HFFc6 (cell line): ENCODE results near the gene PLAGL2. TPM values are rescaled to one million over a fixed set of nuclear protein-coding genes. Genes with fewer than 3 reads are reported as not detected.
A peak's percentile ranks its signal among the peaks of the same experiment; 100 is the strongest.

Source experiments
- DNase-seq: peaks from one replicate; pipeline ENCODE4 v3.0.0-alpha.2; 2018
- H3K27ac Mint-ChIP-seq: 2 replicates; pipeline ENCODE4 v1.8.0; 2020; ENCODE audit warnings: mild to moderate bottlenecking, mixed read lengths
- H3K27me3 Mint-ChIP-seq: 2 replicates; pipeline ENCODE4 v1.8.0; 2021; ENCODE audit warnings: mild to moderate bottlenecking, moderate library complexity, mixed read lengths; ENCODE audit not compliant: insufficient read depth
- H3K36me3 Mint-ChIP-seq: 2 replicates; pipeline ENCODE4 v1.8.0; 2021; ENCODE audit warnings: low read depth, mixed read lengths
- H3K4me1 Mint-ChIP-seq: 2 replicates; pipeline ENCODE4 v1.8.0; 2020; ENCODE audit warnings: low read depth, mixed read lengths
- H3K4me3 Mint-ChIP-seq: 2 replicates; pipeline ENCODE4 v1.8.0; 2020; ENCODE audit warnings: mild to moderate bottlenecking, moderate library complexity, mixed read lengths
- H3K9me3 Mint-ChIP-seq: 2 replicates; pipeline ENCODE4 v1.8.0; 2020; ENCODE audit warnings: mild to moderate bottlenecking, mixed read lengths
- CTCF ChIP-seq: fragments of 200-600 bp; sonication (generic); IDR thresholded peaks from 2 replicates; pipeline ENCODE4 v1.5.0; 2021; ENCODE audit warnings: antibody characterized with exemption, mild to moderate bottlenecking
- total RNA-seq, 6 experiments: library from RNA; stranded (reverse); fragmentation: NEBNext Ultra II Directional; extraction: Animal tissue kit (Norgen Biotek cat#: 25700); gene quantifications; 2 replicates in 1 of 6; 3 replicates in 5 of 6; pipeline ENCODE4 v1.2.3, GENCODE V29; 2021

PLAGL2 gene
- total RNA-seq, 6 experiments from 2014 or later: 8.5 to 11.1 (median 9.5) TPM

DNA sequence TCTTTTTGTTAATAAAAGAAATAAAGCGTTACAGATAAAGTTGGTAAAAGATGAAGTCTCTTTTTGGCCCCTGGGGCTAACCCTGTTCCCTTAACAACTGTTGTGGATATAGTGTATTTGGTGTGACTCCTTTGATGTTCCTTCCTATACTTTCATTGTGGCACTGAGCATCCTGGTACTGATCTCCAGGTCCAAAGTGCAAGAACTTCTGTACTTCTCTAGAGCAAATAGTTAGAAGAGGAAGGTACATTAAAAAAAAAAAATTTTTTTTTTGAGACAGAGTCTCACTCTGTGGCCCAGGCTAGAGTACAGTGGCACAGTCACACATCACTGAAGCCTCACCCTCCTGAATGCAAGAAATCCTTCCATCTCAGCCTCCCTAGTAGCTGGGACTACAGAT is 6.3 kb upstream of the PLAGL2 start:
- Mint-ChIP-seq H3K27ac (no peak overlapping the region), H3K36me3 (peaks cover 27% of the 10 kb centered on the region), H3K4me1 (peaks cover 28% of the 10 kb centered on the region), H3K4me3 (no peak overlapping the region), H3K27me3 (no peaks in the 10 kb centered on the region), H3K9me3 (no peaks in the 10 kb centered on the region)
- no peak for DNase-seq
- no peak for TF ChIP-seq CTCF

GRCh38 chr20:32209850-32210605 is 2.5 kb upstream of the PLAGL2 start:
- Mint-ChIP-seq H3K4me1 (peaks cover 56% of the 10 kb centered on the region), H3K9me3 (no peaks in the 10 kb centered on the region), H3K27ac (no peak overlapping the region; the same call in none of the 2 replicates), H3K36me3 (peaks cover 21% of the 10 kb centered on the region), H3K4me3 (no peak overlapping the region), H3K27me3 (peaks cover 2% of the 10 kb centered on the region)
- TF ChIP-seq CTCF: no peak
- DNase-seq: no peak

- TF ChIP-seq CTCF: no peak
- Mint-ChIP-seq H3K9me3 (no peaks in the 10 kb centered on the region), H3K27me3 (peaks cover 2% of the 10 kb centered on the region), H3K4me1 (peaks cover 69% of the 10 kb centered on the region), H3K27ac (peak overlapping the region; percentile 71), H3K36me3 (peaks cover 21% of the 10 kb centered on the region), H3K4me3 (peak overlapping the region; percentile 92)
- DNase-seq: no peak
Observed at GRCh38 chr20:32208499-32209154, 1.1 kb upstream of the PLAGL2 start.

GRCh38 chr20:32206760-32207625 is 550 bp downstream of the PLAGL2 start:
- no peak for DNase-seq
- Mint-ChIP-seq H3K27me3 (peaks cover 2% of the 10 kb centered on the region), H3K27ac (peak overlapping the region; percentile 81), H3K36me3 (peaks cover 18% of the 10 kb centered on the region), H3K9me3 (no peaks in the 10 kb centered on the region), H3K4me3 (peak overlapping the region; percentile 98), H3K4me1 (peaks cover 82% of the 10 kb centered on the region)
- TF ChIP-seq CTCF: no peak
